HG02938 (cell line): ENCODE results near the gene PMAIP1.
"Not testable (repeated sequence)": the region's sequence is repeated elsewhere in the genome, so short reads cannot be mapped to it uniquely, and the experiment has no call there.

ENCODE experiments used
- ATAC-seq: cut with Tn5 transposase; IDR thresholded peaks from one replicate; pipeline ENCODE4 v1.9.1; 2021; ENCODE audit warnings: mild to moderate bottlenecking, moderate library complexity; ENCODE audit not compliant: unreplicated experiment

Gene PMAIP1

GRCh38 chr18:59881728-59882656, 17.8 kb upstream of the PMAIP1 start:
- ATAC-seq, result peak; percentile 34

GRCh38 chr18:59884351-59884750, 15.4 kb upstream of the PMAIP1 start:
- ATAC-seq, result no peak

GRCh38 chr18:59885579-59886163, 14.1 kb upstream of the PMAIP1 start:
- ATAC-seq, result peak; percentile 85

GRCh38 chr18:59886399-59886798, 13.4 kb upstream of the PMAIP1 start:
- ATAC-seq, result not testable (repeated sequence)

GRCh38 chr18:59892123-59892522, 7.7 kb upstream of the PMAIP1 start:
- no peak for ATAC-seq

GRCh38 chr18:59893971-59894370, 5.8 kb upstream of the PMAIP1 start:
- no peak for ATAC-seq

GRCh38 chr18:59897321-59897954, 2.4 kb upstream of the PMAIP1 start:
- no peak for ATAC-seq

- no peak for ATAC-seq
Measured at GRCh38 chr18:59898093-59898492, 1.7 kb upstream of the PMAIP1 start.

- ATAC-seq, result peak; percentile 17
Measured at GRCh38 chr18:59898609-59899297, 1.0 kb upstream of the PMAIP1 start.

GRCh38 chr18:59900222-59901128, 679 bp downstream of the PMAIP1 start:
- peak; percentile 37 for ATAC-seq

GRCh38 chr18:59902131-59902992, 2.6 kb downstream of the PMAIP1 start:
- no peak for ATAC-seq

- no peak for ATAC-seq
Measured at GRCh38 chr18:59902993-59903610, 3.3 kb downstream of the PMAIP1 start.

GRCh38 chr18:59904011-59904601, 4.3 kb downstream of the PMAIP1 start:
- no peak for ATAC-seq

- no peak for ATAC-seq
Measured at GRCh38 chr18:59905686-59906091, 5.9 kb downstream of the PMAIP1 start.

- no peak for ATAC-seq
Measured at GRCh38 chr18:59906203-59906602, 6.4 kb downstream of the PMAIP1 start.

- ATAC-seq, result no peak
Measured at GRCh38 chr18:59907172-59907571, 7.4 kb downstream of the PMAIP1 start.

GRCh38 chr18:59907660-59908059, 7.9 kb downstream of the PMAIP1 start:
- no peak for ATAC-seq

GRCh38 chr18:59908799-59909198, 9.0 kb downstream of the PMAIP1 start:
- ATAC-seq, result no peak
